ENCODE measurements around the gene CYTH3.
A peak's percentile ranks its signal among the peaks of the same experiment; 100 is the strongest.
"Not testable (repeated sequence)": the region's sequence is repeated elsewhere in the genome, so short reads cannot be mapped to it uniquely, and the experiment has no call there.

The CYTH3 gene

DNA sequence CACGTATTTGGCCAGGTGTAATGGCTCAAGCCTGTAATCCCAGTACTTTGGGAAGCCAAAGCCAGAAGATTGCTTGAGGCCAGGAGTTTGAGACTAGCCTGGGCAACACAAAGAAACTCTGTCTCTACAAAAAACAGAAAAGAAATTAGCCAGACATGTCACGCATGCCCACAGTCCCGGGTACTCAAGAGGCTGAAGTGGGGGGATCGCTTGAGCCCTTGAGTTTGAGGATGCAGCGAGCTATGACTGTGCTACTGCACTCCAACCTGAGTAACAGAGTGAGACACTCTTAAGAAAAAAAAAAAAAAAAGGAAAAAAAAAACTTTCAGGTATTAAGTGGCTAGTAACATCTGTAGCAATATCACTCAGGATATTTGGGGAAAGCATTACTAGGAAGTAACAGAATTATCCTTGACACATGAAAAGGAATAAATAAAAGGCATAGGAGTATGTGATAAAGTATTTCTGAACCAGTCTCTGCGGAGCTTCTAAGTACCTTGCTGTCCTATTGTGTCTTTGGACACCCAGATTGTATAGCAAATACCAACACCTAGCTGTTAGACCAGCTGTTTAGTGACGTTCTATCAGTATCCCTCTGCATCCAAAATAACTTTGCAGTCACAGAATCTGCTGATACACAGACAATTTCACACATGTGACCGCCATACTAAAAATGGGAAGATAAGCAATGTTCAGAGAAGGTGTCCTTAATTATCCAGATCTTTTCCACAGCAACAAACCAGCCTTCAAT is 74.4 kb downstream of the CYTH3 start:
- DNase-seq (ENCODE audit: low read depth): no peak

DNA sequence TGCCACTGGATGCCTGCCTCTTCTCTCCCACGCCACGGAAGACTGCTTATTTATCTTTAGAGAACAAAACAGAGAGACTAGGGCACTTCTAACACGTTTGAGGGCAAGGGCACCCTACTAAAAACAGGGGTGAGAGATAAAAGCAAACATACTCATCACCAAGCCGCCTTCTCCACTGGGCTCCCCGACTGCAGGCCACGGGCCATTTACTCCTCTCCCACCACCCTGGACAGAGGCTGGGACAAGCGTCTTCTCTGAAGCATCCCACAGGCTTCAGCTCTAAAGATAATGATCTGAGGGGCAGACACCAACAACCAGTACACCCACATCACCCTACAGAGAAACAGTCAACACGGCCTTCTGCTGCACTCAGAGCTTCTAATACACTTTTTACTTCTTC is 78.7 kb downstream of the CYTH3 start:
- no peak for DNase-seq (ENCODE audit: low read depth)

DNA sequence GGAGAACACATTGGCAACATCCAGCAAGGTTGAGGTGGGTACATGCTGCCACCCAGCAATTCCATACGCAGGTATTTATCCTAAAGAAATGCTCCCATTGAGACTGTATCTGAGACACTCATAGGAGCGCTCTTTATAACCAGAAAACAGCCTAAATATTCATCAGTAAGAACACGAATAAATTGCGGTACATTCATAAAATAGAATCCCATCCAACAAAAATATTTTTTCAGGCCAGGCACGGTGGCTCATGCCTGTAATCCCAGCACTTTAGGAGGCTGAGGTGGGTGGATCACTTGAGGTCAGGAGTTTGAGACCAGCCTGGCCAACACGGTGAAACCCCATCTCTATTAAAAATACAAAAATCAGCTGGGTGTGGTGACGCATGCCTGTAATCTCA is 81.9 kb downstream of the CYTH3 start:
- DNase-seq (ENCODE audit: low read depth): not testable (repeated sequence)

- DNase-seq (ENCODE audit: low read depth): no peak
Measured at GRCh38 chr7:6188389-6188788, 84.0 kb downstream of the CYTH3 start.

DNA sequence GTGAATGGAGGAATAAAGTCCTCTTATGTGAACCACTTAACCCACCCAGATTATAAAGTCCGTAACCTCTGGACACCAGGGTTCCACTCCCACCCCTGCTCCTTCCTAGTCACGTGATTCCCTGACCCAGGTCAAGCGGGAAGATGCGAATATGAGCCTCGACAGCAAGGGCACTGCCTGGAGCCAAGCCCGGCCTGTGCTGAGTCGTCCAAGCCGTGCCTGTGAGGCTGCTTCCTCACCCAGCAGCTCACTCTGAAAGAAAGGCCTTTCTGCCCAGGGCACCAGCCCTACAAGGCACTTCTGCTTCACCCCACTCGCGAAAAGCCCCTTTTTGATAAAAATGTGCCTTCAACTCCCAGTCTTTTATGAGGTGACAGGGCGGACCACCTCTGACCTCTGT is 85.8 kb downstream of the CYTH3 start:
- no peak for DNase-seq (ENCODE audit: low read depth)

GRCh38 chr7:6182993-6183392 is 89.4 kb downstream of the CYTH3 start:
- no peak for DNase-seq (ENCODE audit: low read depth)

DNA sequence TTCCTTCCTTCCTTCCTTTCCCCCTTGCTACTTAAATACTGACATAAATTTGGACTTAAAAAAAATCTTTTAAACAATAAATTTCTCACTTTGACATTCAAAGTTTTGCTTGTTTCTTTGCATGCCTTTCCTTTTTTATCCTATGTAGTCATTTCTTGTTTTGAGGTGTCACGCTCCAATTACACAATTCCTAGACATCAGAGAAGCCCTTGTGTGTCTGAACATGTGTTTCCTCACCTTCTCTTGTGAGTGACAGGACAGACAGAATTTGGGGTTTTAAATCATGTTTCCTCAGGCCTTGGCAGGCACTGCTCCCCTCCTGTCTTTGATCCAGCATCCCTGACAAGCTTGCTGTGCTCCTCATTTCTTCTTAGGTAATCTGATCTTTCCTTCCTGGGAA is 91.3 kb downstream of the CYTH3 start:
- no peak for DNase-seq (ENCODE audit: low read depth)

DNA sequence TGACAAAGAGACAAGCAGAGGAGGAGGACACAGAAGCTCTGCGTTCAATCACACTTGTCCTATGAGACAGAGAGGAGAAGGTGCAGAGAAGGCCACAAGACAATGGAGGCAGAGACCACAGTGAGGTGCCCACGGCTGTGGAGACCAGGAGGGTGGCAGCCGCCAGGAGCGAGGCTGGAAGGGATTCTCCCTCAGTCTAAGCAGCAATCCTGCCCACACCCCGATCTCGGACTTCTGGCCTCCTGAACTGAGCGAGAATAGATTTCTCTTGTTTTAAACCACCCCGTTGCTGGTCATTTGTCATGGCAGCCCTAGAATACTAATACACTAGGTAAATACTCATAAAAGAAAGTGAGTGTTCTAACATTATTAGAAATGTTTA is 92.1 kb downstream of the CYTH3 start:
- no peak for DNase-seq (ENCODE audit: low read depth)

GRCh38 chr7:6179620-6180343 is 92.6 kb downstream of the CYTH3 start:
- no peak for DNase-seq (ENCODE audit: low read depth)

GRCh38 chr7:6178298-6179029 is 94.0 kb downstream of the CYTH3 start:
- DNase-seq (ENCODE audit: low read depth): no peak

- peak; percentile 53 for DNase-seq (ENCODE audit: low read depth)
Measured at GRCh38 chr7:6175645-6176044, 96.8 kb downstream of the CYTH3 start.

DNA sequence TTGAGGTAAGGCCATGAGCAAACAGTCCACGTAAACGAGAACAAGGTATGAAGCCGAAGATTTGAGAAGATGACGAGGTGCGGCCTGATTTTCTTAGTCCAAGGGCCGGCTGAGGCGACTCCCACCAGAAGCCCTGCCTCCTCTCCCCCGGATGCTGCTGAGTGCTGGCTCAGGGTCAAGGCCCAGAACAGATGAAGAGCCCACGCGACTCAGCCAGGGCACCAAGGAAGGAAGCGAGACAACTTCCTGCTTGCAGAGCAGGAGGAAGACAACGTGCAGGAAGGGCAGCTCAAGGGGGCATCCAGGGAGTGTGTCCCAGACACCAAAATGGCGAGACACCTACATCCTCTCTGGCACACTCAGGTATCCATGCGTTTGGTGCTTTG is 99.5 kb downstream of the CYTH3 start:
- DNase-seq (ENCODE audit: low read depth): no peak

DNA sequence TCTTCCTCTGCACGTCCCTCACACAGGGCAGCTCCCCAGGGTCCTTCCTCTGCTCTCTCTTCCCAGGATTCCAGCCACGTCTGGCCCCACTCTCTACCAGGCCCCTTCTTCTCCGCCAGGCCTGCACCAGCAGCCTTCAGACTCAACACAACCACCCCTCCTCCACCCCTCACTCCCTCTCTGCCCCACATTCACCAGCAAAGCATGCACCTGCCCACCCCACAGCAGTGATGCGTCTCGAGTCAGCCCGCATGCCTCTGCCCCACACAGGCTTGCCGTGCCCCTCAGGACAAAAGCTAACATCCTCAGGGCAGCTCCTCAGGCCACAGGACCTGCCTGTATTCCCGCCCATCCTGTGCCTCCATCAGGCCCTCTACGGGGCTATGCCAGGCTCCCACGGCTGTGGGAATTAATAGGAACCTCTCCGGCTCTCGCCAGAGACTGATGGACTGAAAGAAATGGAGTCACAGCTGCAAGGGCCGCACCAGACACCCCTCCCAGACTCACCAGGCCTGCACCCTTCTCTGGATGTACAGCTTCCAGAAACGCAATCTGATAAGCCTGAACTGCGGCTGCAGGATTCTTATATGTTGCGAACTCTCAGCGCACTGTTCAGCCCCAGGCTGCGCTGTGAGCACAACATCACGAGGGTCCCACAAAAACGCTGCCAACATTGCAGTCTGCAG is 100.1 kb downstream of the CYTH3 start:
- DNase-seq (ENCODE audit: low read depth): no peak

- DNase-seq (ENCODE audit: low read depth): no peak
Measured at GRCh38 chr7:6171532-6172223, 100.7 kb downstream of the CYTH3 start.

DNA sequence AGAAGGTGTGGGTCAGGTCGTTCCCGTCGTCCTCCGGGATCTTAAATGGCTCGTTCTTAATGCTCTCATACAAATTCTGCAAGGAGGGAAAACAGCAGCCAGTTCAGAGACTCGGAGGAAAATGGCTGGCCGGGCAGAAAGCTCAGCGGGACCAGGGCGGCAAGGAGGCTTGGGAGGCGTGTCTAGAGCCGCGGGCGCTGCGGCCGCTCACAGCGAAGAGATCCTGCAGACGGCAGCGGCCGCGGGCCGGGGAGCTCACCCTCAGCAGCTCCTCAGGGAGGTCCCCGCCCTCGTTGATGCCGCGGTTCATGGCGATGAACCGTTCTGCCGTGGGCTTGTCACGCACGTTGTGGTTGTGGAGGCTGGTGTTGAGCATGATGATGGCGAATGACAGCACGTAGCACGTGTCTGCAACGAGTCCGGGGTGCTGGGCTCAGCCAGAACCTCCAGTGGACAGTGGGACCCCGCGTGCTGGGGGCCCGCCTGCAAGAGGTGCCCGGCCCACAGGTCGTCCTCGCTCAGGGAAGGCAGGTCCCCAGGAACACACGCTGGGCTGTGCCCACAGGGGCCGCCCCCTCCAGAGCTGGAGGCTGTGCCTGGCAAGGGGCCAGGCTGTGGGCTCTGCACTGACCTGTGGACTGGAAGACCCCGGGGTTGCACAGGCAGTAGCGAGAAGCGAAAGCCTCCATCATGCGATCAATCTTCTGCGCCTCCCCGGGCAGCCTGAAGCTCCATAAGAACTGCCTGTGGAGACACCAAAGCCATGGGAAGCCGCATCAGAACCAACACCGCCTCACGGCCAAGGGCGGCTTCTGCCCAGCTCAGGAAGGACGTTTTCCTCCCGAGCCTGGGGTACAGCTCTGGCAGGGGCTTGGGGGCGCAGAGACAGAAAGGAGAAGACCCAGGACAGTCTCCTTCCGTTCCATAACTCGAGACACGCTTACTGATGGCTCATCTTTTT is 101.6 kb downstream of the CYTH3 start:
- no peak for DNase-seq (ENCODE audit: low read depth)

GRCh38 chr7:6169805-6170520 is 102.5 kb downstream of the CYTH3 start:
- no peak for DNase-seq (ENCODE audit: low read depth)

DNA sequence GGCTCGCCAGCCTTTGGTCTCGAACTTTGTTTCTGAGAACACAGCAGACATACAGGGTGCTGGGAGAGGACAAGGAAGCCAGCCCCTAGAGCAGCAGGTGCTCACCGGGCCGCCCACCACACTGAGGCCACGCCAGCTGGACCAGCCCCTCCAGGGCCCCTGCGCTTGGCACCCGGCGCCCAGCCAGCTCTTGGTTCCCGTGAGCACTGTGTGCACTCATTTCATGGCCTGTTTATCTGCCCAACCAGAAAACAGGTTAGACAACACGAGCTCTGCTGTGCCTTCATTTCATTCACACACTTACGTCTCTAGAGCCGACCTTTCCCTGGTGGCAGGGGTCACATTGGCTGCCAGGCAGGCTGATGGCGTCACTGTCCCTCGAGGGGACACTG is 104.0 kb downstream of the CYTH3 start:
- DNase-seq (ENCODE audit: low read depth): no peak

DNA sequence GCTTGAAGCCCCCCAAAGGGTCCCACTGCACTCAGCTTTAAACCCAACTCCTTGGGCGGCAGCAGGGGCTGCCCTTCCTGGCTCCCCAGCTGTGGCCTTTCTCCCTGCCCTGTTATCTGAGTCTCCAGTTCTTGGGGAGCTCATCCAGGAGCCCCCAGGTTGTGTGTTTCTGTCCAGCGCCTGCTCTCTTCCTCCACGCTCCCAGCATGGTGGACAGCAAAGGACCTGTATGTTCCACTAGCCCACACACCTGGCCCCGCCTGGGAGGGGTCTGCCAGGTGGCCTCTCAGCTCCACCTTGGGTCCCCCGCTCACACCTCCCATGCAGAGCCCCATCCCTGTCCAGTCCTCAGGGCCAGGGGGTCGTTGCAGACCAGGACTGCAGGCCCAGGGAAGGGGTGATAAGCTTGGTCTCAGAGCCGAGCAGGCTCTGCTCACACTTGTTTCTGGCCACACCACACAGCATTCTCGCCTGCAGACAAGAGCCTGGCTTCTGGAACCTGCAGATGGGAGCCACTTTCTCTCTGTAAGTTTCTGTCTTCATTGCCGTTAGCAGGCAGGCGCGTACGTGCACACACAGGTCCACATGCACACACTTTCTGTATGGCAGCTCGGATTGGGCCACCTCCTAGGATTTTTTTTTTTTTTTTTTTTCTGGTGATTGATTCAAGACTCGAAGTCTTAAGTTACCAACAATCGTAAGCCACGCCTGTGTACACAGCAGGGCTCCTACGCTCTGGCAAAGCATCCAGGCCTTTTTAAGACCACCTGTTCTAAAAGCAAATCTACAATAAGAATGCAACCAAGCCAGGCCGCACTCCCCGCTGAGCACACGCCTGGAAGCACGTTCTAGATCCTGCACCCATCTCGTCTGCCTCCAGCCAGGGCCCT is 104.6 kb downstream of the CYTH3 start:
- DNase-seq (ENCODE audit: low read depth): no peak

- DNase-seq (ENCODE audit: low read depth): no peak
Measured at GRCh38 chr7:6167004-6167551, 105.3 kb downstream of the CYTH3 start.

Data from stromal cell of bone marrow (primary cell).